Measurements from ENCODE around the gene MVK.

The MVK gene

GRCh38 chr12:109573029-109573913 is at the start of gene MVK, which contains the start of gene MMAB:
Gene MVK (plus strand): TSS chr12:109573794. CDS start chr12:109574823, 1,029 bp downstream.
Gene MMAB (minus strand): TSS chr12:109573504. CDS start chr12:109573480, 24 bp downstream.
- peak; percentile 91 to 94 for DNase-seq (ENCODE audit: low read depth in 2 of 2)

GRCh38 chr12:109524466-109525278 is 48.9 kb upstream of the MVK start:
- DNase-seq (ENCODE audit: low read depth in 2 of 2) = no peak

- no peak for DNase-seq (ENCODE audit: low read depth in 2 of 2)
These were observed 48.4 kb upstream of the MVK start for GRCh38 chr12:109525279-109525585.

GRCh38 chr12:109527489-109528123 is 46.0 kb upstream of the MVK start:
- no peak for DNase-seq (ENCODE audit: low read depth in 2 of 2)

GRCh38 chr12:109529691-109530640 is 43.6 kb upstream of the MVK start:
- DNase-seq (ENCODE audit: low read depth in 2 of 2) = no peak

GRCh38 chr12:109531411-109531810 is 42.2 kb upstream of the MVK start:
- no peak for DNase-seq (ENCODE audit: low read depth in 2 of 2)

- no peak for DNase-seq (ENCODE audit: low read depth in 2 of 2)
These were observed 40.7 kb upstream of the MVK start for GRCh38 chr12:109532721-109533486.

- DNase-seq (ENCODE audit: low read depth in 2 of 2) = no peak
These were observed 40.2 kb upstream of the MVK start for GRCh38 chr12:109533487-109533740.

GRCh38 chr12:109534456-109534855 is 39.1 kb upstream of the MVK start:
- DNase-seq (ENCODE audit: low read depth in 2 of 2) = no peak

- no peak for DNase-seq (ENCODE audit: low read depth in 2 of 2)
These were observed 38.2 kb upstream of the MVK start for GRCh38 chr12:109535231-109535862.

GRCh38 chr12:109535863-109536250 is 37.7 kb upstream of the MVK start:
- DNase-seq (ENCODE audit: low read depth in 2 of 2) = no peak

GRCh38 chr12:109537136-109537535 is 36.5 kb upstream of the MVK start:
- DNase-seq (ENCODE audit: low read depth in 2 of 2) = no peak

- DNase-seq (ENCODE audit: low read depth in 2 of 2) = no peak
These were observed 35.3 kb upstream of the MVK start for GRCh38 chr12:109538191-109538863.

- DNase-seq (ENCODE audit: low read depth in 2 of 2) = no peak
These were observed 34.1 kb upstream of the MVK start for GRCh38 chr12:109539508-109539907.

- no peak for DNase-seq (ENCODE audit: low read depth in 2 of 2)
These were observed 32.8 kb upstream of the MVK start for GRCh38 chr12:109540526-109541412.

- no peak for DNase-seq (ENCODE audit: low read depth in 2 of 2)
These were observed 32.2 kb upstream of the MVK start for GRCh38 chr12:109541413-109541726.

GRCh38 chr12:109542014-109542413 is 31.6 kb upstream of the MVK start:
- DNase-seq (ENCODE audit: low read depth in 2 of 2) = no peak

GRCh38 chr12:109542876-109543275 is 30.7 kb upstream of the MVK start:
- no peak for DNase-seq (ENCODE audit: low read depth in 2 of 2)
